ENCODE results near the gene TLE4. TPM values are rescaled to one million over a fixed set of nuclear protein-coding genes. Genes with fewer than 3 reads are reported as not detected.
"Not testable (repeated sequence)": the region's sequence is repeated elsewhere in the genome, so short reads cannot be mapped to it uniquely, and the experiment has no call there.

The TLE4 gene
- total RNA-seq, 1 donor from 2014 or later = 55.6 TPM

- H3K4me3 Mint-ChIP-seq (ENCODE audit: low read depth) = no peak overlapping the region
- H3K27ac Mint-ChIP-seq = no peak overlapping the region
- peaks cover 4% of the 10 kb centered on the region for H3K27me3 Mint-ChIP-seq
- H3K9me3 Mint-ChIP-seq (ENCODE audit: low read depth) = peaks cover 8% of the 10 kb centered on the region
- TF ChIP-seq CTCF (IDR thresholded peaks at IDR 0.05; ENCODE audit: unreplicated experiment) = no peak
- peaks cover 5% of the 10 kb centered on the region for H3K36me3 Mint-ChIP-seq (ENCODE audit: insufficient read depth)
- DNase-seq (ENCODE audit: low spot score, unreplicated experiment) = no peak
- no peaks in the 10 kb centered on the region for H3K4me1 Mint-ChIP-seq (ENCODE audit: low read depth)
These were observed 164.3 kb downstream of the TLE4 start for GRCh38 chr9:79736051-79736450.

DNA sequence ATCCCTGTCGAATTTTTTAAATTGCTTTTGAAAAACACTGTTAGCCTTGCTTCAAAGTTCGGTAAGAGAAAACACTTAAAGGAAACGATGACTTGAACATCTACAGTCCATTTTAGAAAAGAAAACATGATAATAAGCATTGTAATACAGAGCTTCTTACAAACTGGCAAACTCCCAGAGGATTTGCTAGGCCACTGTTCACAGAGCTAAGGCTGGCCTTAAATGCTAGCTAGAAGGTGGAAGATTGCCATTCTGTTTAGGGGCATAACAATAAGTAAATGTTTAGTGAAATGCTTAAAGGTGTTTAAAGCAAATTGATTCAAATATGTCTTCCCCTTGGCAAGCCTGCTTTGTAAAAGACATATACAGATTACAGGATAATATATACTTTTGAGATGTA lies 169.6 kb downstream of the TLE4 start:
- H3K9me3 Mint-ChIP-seq (ENCODE audit: low read depth) = no peaks in the 10 kb centered on the region
- no peak for TF ChIP-seq CTCF (IDR thresholded peaks at IDR 0.05; ENCODE audit: unreplicated experiment)
- H3K27ac Mint-ChIP-seq = no peak overlapping the region
- no peak for DNase-seq (ENCODE audit: low spot score, unreplicated experiment)
- no peaks in the 10 kb centered on the region for H3K36me3 Mint-ChIP-seq (ENCODE audit: insufficient read depth)
- H3K27me3 Mint-ChIP-seq = peaks cover 7% of the 10 kb centered on the region
- no peak overlapping the region for H3K4me3 Mint-ChIP-seq (ENCODE audit: low read depth)
- no peaks in the 10 kb centered on the region for H3K4me1 Mint-ChIP-seq (ENCODE audit: low read depth)

GRCh38 chr9:79742110-79742721 lies 170.5 kb downstream of the TLE4 start:
- H3K4me1 Mint-ChIP-seq (ENCODE audit: low read depth) = no peaks in the 10 kb centered on the region
- no peak for TF ChIP-seq CTCF (IDR thresholded peaks at IDR 0.05; ENCODE audit: unreplicated experiment)
- H3K27ac Mint-ChIP-seq = no peak overlapping the region
- no peaks in the 10 kb centered on the region for H3K9me3 Mint-ChIP-seq (ENCODE audit: low read depth)
- no peak overlapping the region for H3K4me3 Mint-ChIP-seq (ENCODE audit: low read depth)
- no peak for DNase-seq (ENCODE audit: low spot score, unreplicated experiment)
- H3K27me3 Mint-ChIP-seq = peaks cover 7% of the 10 kb centered on the region
- H3K36me3 Mint-ChIP-seq (ENCODE audit: insufficient read depth) = no peaks in the 10 kb centered on the region

DNA sequence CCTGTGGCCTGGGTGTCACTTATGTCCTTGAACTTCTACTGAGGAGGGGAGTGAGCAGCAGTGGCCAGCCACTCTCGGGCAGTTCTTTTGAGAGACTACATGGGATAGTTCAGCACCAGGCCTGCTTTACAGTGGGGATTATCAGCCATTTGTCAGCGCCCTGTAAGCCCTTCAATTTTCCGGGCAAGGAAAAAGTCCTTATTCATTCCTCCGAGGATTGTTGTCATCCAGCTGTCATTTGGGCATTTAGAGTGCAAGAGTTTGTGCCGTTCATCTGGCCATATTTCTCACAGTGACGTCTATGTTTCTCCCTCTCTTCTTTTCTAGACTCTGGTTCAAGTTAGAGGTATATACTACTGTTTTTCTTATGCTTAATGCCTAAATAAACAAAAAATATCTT lies 172.8 kb downstream of the TLE4 start:
- H3K36me3 Mint-ChIP-seq (ENCODE audit: insufficient read depth) = no peaks in the 10 kb centered on the region
- no peak overlapping the region for H3K4me3 Mint-ChIP-seq (ENCODE audit: low read depth)
- DNase-seq (ENCODE audit: low spot score, unreplicated experiment) = no peak
- no peak for TF ChIP-seq CTCF (IDR thresholded peaks at IDR 0.05; ENCODE audit: unreplicated experiment)
- H3K9me3 Mint-ChIP-seq (ENCODE audit: low read depth) = no peaks in the 10 kb centered on the region
- no peak overlapping the region for H3K27ac Mint-ChIP-seq
- no peaks in the 10 kb centered on the region for H3K4me1 Mint-ChIP-seq (ENCODE audit: low read depth)
- H3K27me3 Mint-ChIP-seq = peaks cover 15% of the 10 kb centered on the region

DNA sequence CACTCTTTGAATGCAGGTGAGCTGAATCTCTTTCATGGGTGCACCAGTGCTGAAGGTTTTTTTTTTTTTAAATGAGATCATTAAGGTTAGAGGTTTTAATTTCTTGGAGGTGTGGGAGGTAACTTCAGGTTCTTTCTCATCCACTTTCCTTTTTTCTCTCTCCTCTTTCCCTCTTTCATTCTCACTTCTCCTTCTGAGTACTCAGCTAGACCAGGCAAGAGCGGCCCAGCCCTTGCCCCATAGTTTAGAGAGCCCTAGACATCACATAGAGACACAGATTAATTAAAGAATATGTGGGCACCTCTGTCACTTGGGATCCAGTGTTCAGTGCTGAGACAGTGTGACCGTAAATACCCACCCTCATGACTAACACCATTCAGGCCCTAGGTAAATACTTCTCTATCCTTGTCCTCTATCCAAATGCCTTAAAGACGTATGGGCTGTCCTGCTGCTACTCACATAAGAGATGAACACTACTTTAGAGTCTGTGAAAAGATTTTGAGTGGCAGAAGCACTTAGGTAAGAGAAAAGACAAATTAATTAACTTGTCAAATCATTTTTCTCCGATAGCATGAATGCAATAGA lies 174.1 kb downstream of the TLE4 start:
- H3K27ac Mint-ChIP-seq = no peak overlapping the region
- H3K4me3 Mint-ChIP-seq (ENCODE audit: low read depth) = no peak overlapping the region
- no peaks in the 10 kb centered on the region for H3K4me1 Mint-ChIP-seq (ENCODE audit: low read depth)
- no peak for TF ChIP-seq CTCF (IDR thresholded peaks at IDR 0.05; ENCODE audit: unreplicated experiment)
- DNase-seq (ENCODE audit: low spot score, unreplicated experiment) = no peak
- no peaks in the 10 kb centered on the region for H3K9me3 Mint-ChIP-seq (ENCODE audit: low read depth)
- H3K27me3 Mint-ChIP-seq = peaks cover 13% of the 10 kb centered on the region
- H3K36me3 Mint-ChIP-seq (ENCODE audit: insufficient read depth) = no peaks in the 10 kb centered on the region

DNA sequence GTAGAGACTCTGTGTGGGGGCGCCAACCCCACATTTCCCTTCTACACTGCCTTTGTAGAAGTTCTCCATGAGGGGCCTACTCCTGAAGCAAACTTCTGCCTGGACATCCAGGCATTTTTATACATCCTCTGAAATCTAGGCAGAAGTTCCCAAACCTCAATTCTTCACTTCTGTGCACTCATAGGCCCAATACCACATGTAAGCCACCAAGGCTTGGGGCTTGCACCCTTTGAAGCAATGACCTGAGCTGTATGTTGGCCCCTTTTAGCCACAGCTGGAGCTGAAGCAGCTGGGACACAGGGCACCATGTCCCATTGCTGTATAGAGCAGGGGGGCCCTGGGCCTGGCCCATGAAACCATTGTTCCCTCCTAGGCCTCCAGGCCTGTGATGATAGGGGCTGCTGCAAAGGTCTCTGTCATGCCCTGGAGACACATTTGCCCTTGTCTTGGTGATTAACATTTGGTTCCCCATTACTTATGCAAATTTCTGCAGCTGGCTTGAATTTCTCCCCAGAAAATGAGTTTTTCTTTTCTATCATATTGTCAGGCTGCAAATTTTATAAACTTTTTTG lies 180.2 kb downstream of the TLE4 start:
- H3K4me3 Mint-ChIP-seq (ENCODE audit: low read depth); H3K27me3 Mint-ChIP-seq; H3K9me3 Mint-ChIP-seq (ENCODE audit: low read depth); H3K36me3 Mint-ChIP-seq (ENCODE audit: insufficient read depth); H3K27ac Mint-ChIP-seq; DNase-seq (ENCODE audit: low spot score, unreplicated experiment); H3K4me1 Mint-ChIP-seq (ENCODE audit: low read depth): not testable (repeated sequence)
